ENCODE measurements around the gene CTSH.

The CTSH gene

DNA sequence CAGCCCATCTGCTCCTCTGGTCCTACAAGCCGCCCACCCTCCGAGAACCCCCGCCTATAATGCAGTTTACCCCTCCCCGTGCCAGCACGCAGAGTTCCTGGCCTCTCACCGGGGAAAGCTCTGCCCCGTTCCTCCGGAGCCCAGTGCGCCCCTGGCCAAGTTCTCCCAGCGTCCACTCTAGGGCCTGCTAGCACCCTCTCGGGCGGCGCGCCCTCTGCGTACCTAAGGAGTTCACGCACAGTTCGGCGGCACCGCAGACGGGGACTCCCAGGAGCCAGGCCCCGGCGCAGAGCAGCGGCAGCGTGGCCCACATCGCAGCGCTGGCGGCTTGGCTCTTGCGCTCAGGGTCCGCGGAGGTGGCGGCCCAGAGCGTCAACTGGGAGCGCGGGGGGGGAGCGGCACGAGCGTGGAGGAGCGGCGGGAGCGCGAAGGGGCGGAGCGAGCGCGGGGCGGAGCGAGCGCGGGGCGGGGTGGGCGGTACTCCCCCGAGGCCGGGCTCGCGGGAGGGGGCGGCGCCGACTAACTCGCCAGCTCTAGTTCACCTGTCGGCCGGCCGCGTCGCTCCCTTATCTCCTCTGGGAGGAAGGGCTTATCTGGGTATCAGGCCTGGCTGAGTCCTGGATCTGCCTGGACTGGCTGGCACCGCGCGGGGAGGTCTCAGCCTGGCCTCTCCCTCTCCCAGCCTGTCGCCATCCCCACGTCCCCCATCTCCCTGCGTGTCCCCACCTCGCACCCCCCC, at the start of gene CTSH:
Gene CTSH (minus strand): TSS at position 378 of the 739 bp plus-strand sequence. CDS start 65 bp downstream, at position 313.
- H3K9ac ChIP-seq (ENCODE audit: low read length): peak within 1 kb of the TSS; percentile 22
- H3K4me1 ChIP-seq (ENCODE audit: control insufficient read depth, low read depth, low read length): no peaks in the 10 kb centered on the region
- H3K4me3 ChIP-seq (ENCODE audit: low read length): peak within 1 kb of the TSS; percentile 69
- no peaks in the 10 kb centered on the region for H3K9me3 ChIP-seq (ENCODE audit: control insufficient read depth, low read depth, low read length)
- H3K27ac ChIP-seq (ENCODE audit: low read length): no peak within 1 kb of the TSS
- peaks cover 30% of the 10 kb centered on the region for H3K27me3 ChIP-seq (ENCODE audit: control insufficient read depth, insufficient read depth, low read length)
- H3K36me3 ChIP-seq (ENCODE audit: control insufficient read depth, low read depth, low read length): no peaks in the 10 kb centered on the region

GRCh38 chr15:78993931-78994530, 49.2 kb upstream of the CTSH start:
- Histone ChIP-seq H3K4me3 (ENCODE audit: low read length) (no peak overlapping the region), H3K9ac (ENCODE audit: low read length) (no peak overlapping the region), H3K9me3 (ENCODE audit: control insufficient read depth, low read depth, low read length) (no peaks in the 10 kb centered on the region), H3K27ac (ENCODE audit: low read length) (no peak overlapping the region), H3K27me3 (ENCODE audit: control insufficient read depth, insufficient read depth, low read length) (no peaks in the 10 kb centered on the region), H3K4me1 (ENCODE audit: control insufficient read depth, low read depth, low read length) (peaks cover 6% of the 10 kb centered on the region), H3K36me3 (ENCODE audit: control insufficient read depth, low read depth, low read length) (no peaks in the 10 kb centered on the region)

GRCh38 chr15:78993257-78993930, 48.5 kb upstream of the CTSH start:
- Histone ChIP-seq H3K27me3 (ENCODE audit: control insufficient read depth, insufficient read depth, low read length) (no peaks in the 10 kb centered on the region), H3K36me3 (ENCODE audit: control insufficient read depth, low read depth, low read length) (no peaks in the 10 kb centered on the region), H3K9ac (ENCODE audit: low read length) (no peak overlapping the region), H3K4me1 (ENCODE audit: control insufficient read depth, low read depth, low read length) (peaks cover 6% of the 10 kb centered on the region), H3K27ac (ENCODE audit: low read length) (no peak overlapping the region), H3K9me3 (ENCODE audit: control insufficient read depth, low read depth, low read length) (no peaks in the 10 kb centered on the region), H3K4me3 (ENCODE audit: low read length) (no peak overlapping the region)

GRCh38 chr15:78992416-78993256, 47.8 kb upstream of the CTSH start:
- no peaks in the 10 kb centered on the region for H3K36me3 ChIP-seq (ENCODE audit: control insufficient read depth, low read depth, low read length)
- no peak overlapping the region for H3K4me3 ChIP-seq (ENCODE audit: low read length)
- H3K9me3 ChIP-seq (ENCODE audit: control insufficient read depth, low read depth, low read length): no peaks in the 10 kb centered on the region
- peaks cover 6% of the 10 kb centered on the region for H3K4me1 ChIP-seq (ENCODE audit: control insufficient read depth, low read depth, low read length)
- no peaks in the 10 kb centered on the region for H3K27me3 ChIP-seq (ENCODE audit: control insufficient read depth, insufficient read depth, low read length)
- no peak overlapping the region for H3K9ac ChIP-seq (ENCODE audit: low read length)
- no peak overlapping the region for H3K27ac ChIP-seq (ENCODE audit: low read length)

GRCh38 chr15:78991879-78992278, 47.0 kb upstream of the CTSH start:
- Histone ChIP-seq H3K4me3 (ENCODE audit: low read length) (no peak overlapping the region), H3K9ac (ENCODE audit: low read length) (no peak overlapping the region), H3K36me3 (ENCODE audit: control insufficient read depth, low read depth, low read length) (no peaks in the 10 kb centered on the region), H3K4me1 (ENCODE audit: control insufficient read depth, low read depth, low read length) (peaks cover 6% of the 10 kb centered on the region), H3K9me3 (ENCODE audit: control insufficient read depth, low read depth, low read length) (no peaks in the 10 kb centered on the region), H3K27ac (ENCODE audit: low read length) (no peak overlapping the region), H3K27me3 (ENCODE audit: control insufficient read depth, insufficient read depth, low read length) (no peaks in the 10 kb centered on the region)

- Histone ChIP-seq H3K27me3 (ENCODE audit: control insufficient read depth, insufficient read depth, low read length) (no peaks in the 10 kb centered on the region), H3K27ac (ENCODE audit: low read length) (no peak overlapping the region), H3K36me3 (ENCODE audit: control insufficient read depth, low read depth, low read length) (no peaks in the 10 kb centered on the region), H3K4me3 (ENCODE audit: low read length) (no peak overlapping the region), H3K9ac (ENCODE audit: low read length) (no peak overlapping the region), H3K9me3 (ENCODE audit: control insufficient read depth, low read depth, low read length) (no peaks in the 10 kb centered on the region), H3K4me1 (ENCODE audit: control insufficient read depth, low read depth, low read length) (peaks cover 6% of the 10 kb centered on the region)
Observed at GRCh38 chr15:78991476-78991875, 46.6 kb upstream of the CTSH start.

DNA sequence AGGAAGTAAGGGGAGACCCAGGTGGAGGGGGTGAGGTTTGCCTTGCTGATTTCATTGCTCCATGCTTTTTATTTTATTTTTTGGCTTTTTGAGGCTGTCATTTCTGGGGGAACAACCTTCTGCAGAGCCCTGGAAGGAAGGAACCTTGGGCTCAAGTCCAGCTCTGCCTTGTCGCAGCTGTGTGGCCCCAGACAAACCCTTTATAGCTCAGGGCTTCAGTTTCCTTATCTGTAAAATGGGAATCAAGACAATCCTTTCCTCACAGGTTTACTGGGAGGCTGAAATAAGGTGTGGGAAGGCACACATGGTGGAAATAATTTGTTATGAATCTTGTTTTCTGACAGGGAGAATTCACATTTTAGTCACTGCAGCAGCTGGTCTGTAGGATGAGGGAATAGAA, 45.4 kb upstream of the CTSH start:
- H3K4me1 ChIP-seq (ENCODE audit: control insufficient read depth, low read depth, low read length): peaks cover 6% of the 10 kb centered on the region

DNA sequence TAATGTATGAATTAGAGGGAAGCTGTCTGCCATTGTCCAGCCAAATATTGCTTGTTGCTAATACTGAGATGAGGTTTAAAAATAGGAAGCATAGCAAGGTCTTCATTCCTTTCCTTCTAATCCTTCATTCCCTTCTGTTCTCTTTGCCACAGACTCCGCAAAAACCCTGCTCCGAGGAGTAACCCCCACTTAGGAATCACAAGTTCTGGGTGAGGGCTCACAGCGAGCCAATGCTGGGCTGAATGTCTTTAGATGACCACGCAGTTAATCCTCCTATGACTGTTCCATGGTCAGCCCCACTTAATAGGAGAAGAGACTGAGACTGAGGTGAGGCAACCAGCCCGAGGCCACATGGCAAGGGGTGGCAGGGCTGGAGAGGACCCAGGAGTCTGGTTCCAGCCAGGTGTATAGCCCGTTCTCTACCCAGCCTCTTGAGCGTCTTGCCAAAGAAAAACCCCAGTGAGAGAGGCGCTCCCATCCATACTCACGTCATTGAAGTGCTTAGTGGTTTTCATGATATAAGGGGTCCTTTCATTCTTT, 44.9 kb upstream of the CTSH start:
- Histone ChIP-seq H3K4me3 (ENCODE audit: low read length) (no peak overlapping the region), H3K9ac (ENCODE audit: low read length) (no peak overlapping the region), H3K4me1 (ENCODE audit: control insufficient read depth, low read depth, low read length) (peaks cover 6% of the 10 kb centered on the region), H3K27ac (ENCODE audit: low read length) (no peak overlapping the region), H3K9me3 (ENCODE audit: control insufficient read depth, low read depth, low read length) (no peaks in the 10 kb centered on the region), H3K36me3 (ENCODE audit: control insufficient read depth, low read depth, low read length) (no peaks in the 10 kb centered on the region), H3K27me3 (ENCODE audit: control insufficient read depth, insufficient read depth, low read length) (no peaks in the 10 kb centered on the region)

More for the DNA sequence above, 45.4 kb upstream of the CTSH start:
- Histone ChIP-seq H3K27ac (ENCODE audit: low read length) (no peak overlapping the region), H3K4me3 (ENCODE audit: low read length) (no peak overlapping the region), H3K36me3 (ENCODE audit: control insufficient read depth, low read depth, low read length) (no peaks in the 10 kb centered on the region), H3K9ac (ENCODE audit: low read length) (no peak overlapping the region), H3K27me3 (ENCODE audit: control insufficient read depth, insufficient read depth, low read length) (no peaks in the 10 kb centered on the region), H3K9me3 (ENCODE audit: control insufficient read depth, low read depth, low read length) (no peaks in the 10 kb centered on the region)

DNA sequence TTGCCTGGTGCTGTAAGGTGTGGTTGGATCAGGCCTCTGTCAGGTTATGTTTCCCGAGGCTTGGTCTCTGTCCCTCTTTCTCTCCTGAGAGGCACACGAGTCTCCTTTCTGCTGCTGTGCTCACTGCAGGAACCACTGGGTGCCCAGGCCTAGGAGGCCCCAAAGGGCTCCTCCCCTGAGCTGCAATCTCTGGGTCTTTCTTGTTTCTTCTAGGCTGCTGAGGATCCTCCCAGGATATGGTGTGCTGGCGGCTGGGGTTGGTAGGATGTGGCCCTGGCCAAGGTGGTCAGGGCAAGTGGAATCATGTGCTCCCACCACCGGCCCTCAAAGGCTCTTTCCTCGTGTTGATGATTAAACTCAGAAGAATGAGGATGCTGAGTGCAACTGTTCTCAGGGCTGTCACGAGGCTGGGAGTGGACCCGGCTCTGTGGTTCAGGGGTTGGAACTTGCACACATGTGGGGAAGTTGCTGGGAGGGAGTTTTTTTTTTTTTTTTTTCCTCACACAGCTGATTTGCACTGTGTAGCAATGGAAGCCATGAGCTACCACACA, 43.6 kb upstream of the CTSH start:
- Histone ChIP-seq H3K4me1 (ENCODE audit: control insufficient read depth, low read depth, low read length) (no peaks in the 10 kb centered on the region), H3K27me3 (ENCODE audit: control insufficient read depth, insufficient read depth, low read length) (no peaks in the 10 kb centered on the region), H3K9me3 (ENCODE audit: control insufficient read depth, low read depth, low read length) (no peaks in the 10 kb centered on the region), H3K9ac (ENCODE audit: low read length) (no peak overlapping the region), H3K4me3 (ENCODE audit: low read length) (no peak overlapping the region), H3K27ac (ENCODE audit: low read length) (no peak overlapping the region), H3K36me3 (ENCODE audit: control insufficient read depth, low read depth, low read length) (no peaks in the 10 kb centered on the region)

DNA sequence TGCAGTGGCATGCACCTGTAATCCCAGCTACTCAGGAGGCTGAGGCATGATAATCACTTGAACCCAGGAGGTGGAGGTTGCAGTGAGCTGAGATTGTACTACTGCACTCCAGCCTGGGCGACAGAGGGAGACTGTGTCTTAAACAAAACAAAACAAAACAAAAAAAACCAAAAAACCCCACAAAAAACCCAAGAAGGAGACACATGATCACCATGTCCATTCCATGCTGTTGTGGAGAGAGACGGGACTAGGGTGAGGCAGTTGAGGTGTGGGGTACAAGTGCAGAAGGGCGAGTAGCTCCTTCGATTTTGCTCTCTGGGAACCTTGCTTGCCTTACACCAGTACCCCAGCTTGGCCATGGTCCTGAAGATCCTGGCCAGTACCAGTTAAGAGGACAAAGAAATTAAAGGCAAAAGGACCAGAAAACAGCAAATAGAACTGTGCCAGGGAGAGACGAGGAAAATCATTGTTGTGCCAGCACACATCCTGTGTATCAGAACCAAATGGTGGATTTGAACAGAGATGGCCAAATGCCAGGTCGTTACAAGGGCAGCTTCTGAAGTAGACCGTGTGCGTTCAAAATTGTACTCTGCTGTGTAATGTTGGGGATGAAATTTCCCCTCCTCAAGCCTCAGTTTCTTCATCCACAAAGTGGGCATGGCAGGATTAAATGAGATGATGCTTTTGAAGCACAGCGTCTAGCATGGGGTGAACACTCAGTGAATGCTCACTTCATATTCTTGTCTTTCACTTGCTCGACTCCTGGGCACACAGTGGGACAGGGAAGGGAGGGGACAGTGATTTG, 42.9 kb upstream of the CTSH start:
- H3K4me1 ChIP-seq (ENCODE audit: control insufficient read depth, low read depth, low read length): no peaks in the 10 kb centered on the region
- no peaks in the 10 kb centered on the region for H3K9me3 ChIP-seq (ENCODE audit: control insufficient read depth, low read depth, low read length)
- H3K36me3 ChIP-seq (ENCODE audit: control insufficient read depth, low read depth, low read length): no peaks in the 10 kb centered on the region
- no peaks in the 10 kb centered on the region for H3K27me3 ChIP-seq (ENCODE audit: control insufficient read depth, insufficient read depth, low read length)
- no peak overlapping the region for H3K4me3 ChIP-seq (ENCODE audit: low read length)
- H3K27ac ChIP-seq (ENCODE audit: low read length): no peak overlapping the region
- H3K9ac ChIP-seq (ENCODE audit: low read length): no peak overlapping the region

All from iPS-18a (cell line).